GM18520 (cell line): ENCODE measurements around the gene FBLN5.

ENCODE experiments used
- ATAC-seq: cut with Tn5 transposase; IDR thresholded peaks from one replicate; pipeline ENCODE4 v1.9.1; 2021; ENCODE audit not compliant: unreplicated experiment

The FBLN5 gene

DNA sequence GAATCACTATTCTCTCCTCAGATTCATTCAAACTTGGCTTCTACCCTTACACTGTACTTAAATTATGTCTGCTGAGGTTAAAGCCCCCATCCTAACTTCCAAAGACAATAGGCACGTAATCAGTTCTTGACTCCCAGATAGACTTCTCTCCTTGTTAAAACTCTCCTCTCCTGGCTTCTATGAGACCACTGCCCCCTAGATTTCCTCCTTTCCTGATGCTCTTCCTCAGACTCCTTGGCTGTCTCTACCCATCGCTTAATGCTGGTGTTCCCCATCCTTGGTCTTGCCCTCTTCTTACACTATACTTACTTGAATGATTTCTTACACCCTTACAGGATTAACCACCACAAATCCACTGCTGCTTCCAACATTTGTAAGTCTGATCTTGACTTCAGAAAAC lies 112.9 kb downstream of the FBLN5 start:
- no peak for ATAC-seq

DNA sequence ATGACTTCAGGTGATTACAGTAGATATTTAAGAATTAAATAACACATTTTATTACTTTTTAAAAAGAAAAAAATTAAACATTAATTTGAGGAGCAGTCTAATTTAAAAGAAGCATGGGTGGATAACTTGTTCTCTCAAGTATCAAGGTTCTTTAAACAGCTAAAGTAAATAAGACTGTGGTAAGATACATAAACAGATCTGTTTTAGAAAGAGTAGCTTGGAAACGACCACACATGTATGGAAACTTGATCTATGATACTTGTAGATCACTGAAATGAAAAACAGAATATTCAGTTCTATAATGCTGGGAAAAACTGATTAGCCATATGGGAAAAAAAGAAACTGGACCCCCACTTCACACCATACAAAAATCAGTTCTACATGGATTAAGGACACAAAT lies 116.2 kb downstream of the FBLN5 start:
- no peak for ATAC-seq

DNA sequence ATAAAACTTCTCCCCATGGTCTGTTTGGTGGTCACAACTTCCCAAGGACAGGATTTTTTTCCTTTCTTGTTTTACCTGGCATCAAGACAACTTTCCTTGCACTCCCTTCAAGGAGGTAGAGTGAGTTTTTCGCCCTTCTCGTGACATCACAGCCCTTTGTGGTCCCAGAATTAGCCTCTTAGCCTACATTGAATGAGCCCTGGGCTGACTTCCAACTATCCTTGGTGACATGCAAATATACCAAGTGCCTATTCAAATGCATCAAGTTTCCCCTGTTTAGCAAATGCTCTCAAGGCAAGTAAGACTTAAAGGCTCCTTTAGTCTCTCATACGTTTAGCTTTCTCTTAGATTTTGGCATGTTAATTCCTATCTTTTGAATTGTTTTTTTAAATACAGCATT lies 116.7 kb downstream of the FBLN5 start:
- ATAC-seq, result peak; percentile 89

DNA sequence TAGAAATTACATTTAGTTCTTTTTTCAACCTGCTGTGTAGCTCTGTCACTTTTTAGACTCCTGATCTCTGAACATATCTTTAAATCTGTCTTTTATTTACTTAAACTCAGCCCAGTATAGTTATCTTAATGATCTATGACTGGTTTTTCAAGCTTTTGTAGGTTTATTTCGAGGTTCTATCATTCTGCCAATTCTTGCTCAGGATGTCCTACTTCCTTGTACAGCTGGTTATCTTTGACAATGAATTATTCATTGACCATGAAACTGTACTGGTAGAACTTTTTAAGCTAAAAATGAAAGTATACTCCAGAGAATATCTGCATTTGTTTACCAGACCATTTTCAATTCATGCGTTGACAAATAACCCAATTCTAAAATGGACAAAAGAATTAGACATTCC lies 118.0 kb downstream of the FBLN5 start:
- no peak for ATAC-seq

DNA sequence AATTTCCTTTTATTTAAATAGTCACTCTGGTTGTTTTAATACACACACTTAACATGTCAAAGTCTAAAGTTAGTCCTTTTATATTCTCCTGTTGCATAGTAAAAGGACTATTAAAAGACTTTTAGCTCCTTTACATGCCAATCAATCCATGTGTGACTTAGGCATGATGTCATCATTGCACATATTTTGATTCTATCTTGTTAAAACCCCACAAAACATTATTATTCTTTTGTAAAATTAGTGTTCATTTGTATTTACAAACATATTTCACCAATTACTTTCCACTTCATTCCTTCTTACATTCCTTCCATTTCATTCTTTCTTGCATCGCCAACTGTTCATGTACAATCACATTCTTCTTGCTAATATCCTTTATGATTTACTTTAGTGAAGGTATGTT lies 119.7 kb downstream of the FBLN5 start:
- ATAC-seq, result no peak
